Stimulated activated CD8-positive, alpha-beta memory T cell treated with anti-CD3 and anti-CD28 coated beads, Interleukin-2, amount 100 ng/mL, for 48 hours (primary cell): ENCODE data around the gene RTN4RL2.

Experiments
- DNase-seq, 2 donors: peaks; one replicate each; pipeline ENCODE4 v3.0.0-alpha.2; 2020; ENCODE audit warnings: low read depth in 2 of 2

Gene RTN4RL2

GRCh38 chr11:57481315-57481714 is 21.0 kb downstream of the RTN4RL2 start:
- DNase-seq, result no peak

DNA sequence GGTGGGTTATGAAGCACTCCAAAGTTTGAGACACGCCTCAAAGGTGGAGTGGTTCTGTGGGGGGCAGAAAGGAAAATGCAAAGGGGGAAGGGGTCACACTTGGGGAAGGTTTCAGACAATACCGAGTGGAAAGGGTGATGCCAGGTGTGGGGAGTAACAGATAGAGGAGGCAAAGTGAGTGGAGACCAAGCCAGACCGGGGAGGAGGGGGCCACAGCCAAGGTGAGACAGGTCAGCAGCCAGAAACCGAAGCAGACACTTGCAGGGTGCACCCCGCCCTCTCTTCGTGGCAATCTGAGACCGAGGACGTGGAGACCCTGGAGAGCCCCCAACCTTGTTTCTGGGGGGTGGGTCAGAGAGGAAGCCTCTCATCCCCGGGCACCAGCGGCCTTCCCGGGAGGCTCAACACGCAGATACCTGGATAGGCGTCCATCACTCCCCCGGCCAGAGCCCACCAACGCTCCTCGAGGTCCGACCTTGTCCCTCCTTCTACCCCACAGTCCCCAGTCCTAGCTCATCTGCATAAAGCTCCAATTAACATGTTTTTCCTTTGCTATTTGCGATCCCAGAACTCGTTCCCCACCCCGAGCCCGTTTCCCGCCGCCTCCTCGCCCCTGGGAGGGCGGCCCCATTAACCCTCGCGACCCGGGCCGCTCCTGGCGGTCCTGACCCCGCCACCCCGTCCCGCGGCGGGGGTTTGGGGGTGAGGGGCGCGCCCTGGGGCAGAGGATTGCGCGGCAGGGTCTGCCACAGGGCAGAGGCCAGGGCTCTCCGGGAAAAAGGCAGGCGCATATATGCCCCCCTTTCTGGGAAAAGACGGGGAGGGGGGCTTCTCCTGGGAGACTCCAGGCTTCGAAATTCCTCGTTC is 21.8 kb downstream of the RTN4RL2 start:
- no peak for DNase-seq

DNA sequence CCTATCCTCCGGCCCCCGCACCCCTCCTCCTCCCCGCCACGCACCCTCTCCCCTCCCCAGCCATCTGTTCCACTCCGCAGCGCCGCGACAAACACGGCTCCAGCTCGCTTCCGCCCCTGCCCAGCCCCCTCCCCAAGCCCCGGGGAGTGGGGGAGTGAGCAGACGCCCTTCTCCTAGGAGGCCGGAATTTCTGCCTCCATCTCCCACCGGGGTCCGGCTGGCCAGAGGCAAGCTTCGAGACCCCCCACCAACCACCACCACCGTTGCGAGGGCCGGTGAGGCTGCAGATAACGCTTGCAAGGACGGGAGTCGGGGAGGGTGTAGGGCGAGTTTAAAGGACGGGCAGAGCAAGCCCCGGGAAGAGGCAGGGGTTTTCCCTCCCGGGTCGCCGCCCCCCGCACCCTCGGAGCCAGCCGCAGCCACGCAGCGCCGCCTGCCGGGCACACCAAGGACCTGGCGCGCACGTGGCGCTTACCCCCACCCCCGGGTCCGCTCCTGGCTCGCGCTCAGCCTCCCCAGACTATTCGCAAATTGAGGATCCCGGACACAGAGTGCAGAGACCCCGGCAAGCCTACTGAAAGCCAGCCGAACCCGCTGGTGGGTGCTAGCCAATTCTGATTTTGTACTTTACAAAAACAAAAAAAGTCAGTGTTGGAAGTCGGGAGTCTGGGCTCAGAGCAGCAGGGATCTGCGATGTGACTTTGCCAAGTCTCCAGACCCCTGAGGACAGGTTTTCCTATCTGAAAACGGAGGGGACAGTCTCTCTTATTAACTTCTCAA is 22.6 kb downstream of the RTN4RL2 start:
- DNase-seq, result peak; percentile 60 to 64

GRCh38 chr11:57483562-57483918 is 23.2 kb downstream of the RTN4RL2 start:
- no peak for DNase-seq

DNA sequence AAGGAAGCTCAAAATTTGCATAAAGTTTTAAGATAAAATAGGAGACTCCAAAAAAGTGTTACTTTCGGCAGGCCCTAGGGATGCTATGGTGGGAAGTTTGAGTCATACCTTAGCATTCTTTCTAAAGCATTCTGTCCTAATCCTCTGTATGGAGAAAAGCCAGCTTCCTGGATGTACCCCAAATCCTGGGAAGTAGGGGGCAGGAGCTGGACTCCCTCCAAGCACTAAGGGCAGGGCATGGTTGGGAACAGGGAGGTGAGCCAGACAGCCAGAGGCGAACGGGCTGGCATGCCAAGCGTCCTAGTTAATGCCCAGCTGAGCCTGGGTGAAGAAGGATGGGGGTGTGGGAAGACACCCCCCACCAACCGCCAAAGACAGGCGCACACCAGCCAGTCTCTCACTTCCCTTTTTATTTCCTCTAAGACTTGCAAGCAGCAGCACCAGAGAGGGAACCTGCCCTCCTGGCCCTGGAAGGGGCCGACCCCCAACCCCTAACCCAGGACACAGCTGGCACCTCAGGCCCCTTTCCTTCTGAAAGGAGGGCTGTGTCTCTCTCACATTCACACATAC is 23.9 kb downstream of the RTN4RL2 start:
- no peak for DNase-seq

DNA sequence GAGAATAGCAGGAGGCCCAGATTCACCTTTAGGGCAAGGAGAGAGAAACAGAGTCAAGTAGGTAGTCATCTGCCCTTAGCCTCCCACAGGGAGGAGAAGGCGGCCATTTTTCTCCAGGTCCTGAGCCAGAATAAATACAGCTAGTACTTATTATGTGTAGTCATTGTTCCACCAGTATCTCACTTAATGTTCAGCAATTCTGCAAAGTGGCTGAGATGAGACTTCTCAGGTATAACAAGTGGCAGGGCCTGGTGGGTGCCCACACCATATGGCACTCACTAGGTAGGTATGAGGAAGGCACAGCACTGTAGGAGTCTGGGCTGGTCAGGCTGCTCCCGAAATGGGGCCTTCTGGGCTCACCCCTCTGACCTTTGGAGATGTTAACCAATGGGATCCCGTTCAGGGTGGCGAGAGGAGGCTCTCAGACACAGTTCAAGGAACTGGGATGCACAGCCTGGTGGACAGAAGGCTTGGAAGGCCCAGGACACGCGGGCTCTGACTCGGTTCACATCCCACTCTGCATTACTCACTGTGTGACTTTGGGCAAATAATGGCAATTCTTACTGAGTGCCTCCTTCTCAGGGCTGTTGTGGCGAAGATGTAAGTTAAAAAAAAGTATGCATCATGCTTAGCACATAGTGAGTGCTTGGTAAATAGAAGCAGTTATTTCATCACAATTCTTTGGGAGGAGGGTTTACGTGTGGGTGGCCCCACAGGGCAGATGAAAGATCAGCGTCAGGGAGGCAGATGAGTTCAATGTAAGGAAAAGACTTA is 25.1 kb downstream of the RTN4RL2 start:
- no peak for DNase-seq

DNA sequence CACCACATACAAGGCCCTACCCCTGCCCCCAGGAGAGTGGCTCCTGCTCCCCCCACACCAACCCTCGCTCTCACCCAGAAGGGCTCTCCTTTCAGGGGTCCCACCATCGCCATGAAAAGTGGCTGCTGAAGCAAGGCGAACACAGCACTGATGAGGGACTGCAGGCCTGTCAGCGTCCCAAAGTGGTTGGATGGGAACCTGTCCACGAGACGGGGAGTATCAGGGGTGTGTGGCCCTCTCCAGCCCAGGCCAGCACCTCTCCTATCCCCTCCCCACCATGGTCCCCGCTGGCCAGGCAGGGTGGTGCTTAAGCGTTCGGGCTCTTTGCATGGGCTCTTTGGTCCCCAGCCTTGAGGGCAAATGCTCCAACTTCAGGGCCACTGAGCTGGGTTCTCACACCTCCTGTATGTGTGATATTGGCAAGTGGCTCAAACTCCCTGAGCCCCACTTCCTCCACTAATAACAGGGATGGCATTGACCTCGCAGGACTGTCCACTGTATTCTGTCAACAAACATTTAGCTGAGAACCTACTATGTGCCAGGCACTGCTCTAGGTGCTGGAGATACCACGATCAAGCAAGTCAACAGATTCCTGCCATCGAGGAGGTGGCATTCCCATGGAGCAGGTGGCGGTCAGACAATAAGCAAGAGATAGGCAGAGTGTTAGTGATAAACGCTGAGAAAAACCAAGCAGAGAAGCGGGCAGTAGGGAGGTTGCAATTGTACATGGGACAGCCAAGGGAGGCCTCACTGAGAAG is 26.9 kb downstream of the RTN4RL2 start:
- no peak for DNase-seq

DNA sequence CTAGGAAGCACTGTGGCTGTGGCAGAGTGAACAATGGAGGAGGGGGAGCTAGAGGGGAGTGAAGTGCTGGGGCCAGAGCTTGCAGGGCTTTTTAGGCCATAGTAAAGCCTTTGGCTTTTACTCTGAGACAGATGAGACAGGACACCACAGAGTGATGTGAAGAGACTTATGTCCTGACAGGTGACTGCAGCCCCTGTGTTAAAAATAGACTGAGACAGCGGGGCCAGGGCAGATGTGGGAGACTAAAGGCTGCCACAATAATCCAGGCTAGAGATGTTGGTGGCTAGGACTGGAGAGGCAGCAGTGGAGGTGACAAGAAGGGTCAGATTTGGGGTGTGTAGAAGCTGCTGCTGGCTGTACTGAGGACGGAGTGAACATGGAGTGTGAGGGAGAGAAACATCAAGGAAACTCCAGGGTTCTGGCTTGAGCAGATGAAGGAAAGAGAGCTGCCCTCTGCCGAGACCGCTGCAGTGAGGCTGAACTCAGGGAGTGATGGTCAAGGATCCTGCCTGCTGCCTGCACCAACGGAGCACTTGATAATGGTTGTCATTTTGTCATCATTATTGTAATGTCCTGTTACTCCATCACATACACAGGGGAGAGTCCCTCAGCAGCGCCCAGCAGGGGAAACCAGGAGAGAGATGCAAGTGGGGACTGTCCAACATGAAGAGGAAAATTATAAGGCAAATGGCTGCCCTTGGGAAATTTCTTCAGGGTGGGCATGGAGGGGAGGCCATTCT is 27.8 kb downstream of the RTN4RL2 start:
- DNase-seq, result no peak

DNA sequence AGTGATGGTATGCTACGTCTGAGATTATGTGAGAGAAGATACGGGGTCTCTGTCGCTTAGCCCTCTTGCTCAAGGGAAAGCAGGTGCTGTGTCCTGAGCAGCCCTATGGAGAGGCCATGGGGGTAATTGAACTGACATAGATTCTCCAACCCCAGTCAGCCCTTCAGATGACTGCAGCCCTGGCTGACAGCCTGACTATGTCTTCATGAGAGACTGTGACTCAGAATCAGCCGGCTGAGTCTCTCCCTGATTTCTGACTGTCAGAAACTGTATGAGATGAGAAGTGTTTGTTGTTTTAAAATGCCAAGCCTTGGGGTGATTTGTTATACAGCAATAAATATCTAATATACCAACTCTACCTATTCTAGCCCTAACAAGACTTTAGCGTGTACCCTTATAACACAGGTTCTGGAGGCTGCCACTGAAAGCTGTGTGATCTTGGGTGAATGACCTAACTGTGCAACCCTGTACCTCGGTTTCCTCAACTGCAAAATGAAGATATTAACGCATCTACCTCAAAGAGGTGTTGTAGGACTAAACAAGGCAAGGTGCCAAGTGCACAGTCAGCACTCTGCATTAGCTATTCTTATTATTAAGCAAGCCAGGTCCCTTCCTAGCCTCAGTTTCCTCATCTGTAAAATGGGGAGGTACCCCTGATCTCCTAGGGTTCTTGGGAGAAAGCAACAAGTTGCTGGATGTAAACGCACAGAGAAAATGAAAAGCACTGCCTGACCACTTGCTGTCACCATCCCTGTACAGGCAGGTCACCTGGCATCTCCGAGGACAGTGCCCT is 30.3 kb downstream of the RTN4RL2 start:
- no peak for DNase-seq

GRCh38 chr11:57491371-57492061 is 31.2 kb downstream of the RTN4RL2 start:
- DNase-seq, result peak in 1 of 2 donors; percentile 49

GRCh38 chr11:57493507-57494503 is 33.5 kb downstream of the RTN4RL2 start:
- DNase-seq, result peak; percentile 51 to 67

GRCh38 chr11:57496109-57496820 is 35.9 kb downstream of the RTN4RL2 start:
- DNase-seq, result no peak

DNA sequence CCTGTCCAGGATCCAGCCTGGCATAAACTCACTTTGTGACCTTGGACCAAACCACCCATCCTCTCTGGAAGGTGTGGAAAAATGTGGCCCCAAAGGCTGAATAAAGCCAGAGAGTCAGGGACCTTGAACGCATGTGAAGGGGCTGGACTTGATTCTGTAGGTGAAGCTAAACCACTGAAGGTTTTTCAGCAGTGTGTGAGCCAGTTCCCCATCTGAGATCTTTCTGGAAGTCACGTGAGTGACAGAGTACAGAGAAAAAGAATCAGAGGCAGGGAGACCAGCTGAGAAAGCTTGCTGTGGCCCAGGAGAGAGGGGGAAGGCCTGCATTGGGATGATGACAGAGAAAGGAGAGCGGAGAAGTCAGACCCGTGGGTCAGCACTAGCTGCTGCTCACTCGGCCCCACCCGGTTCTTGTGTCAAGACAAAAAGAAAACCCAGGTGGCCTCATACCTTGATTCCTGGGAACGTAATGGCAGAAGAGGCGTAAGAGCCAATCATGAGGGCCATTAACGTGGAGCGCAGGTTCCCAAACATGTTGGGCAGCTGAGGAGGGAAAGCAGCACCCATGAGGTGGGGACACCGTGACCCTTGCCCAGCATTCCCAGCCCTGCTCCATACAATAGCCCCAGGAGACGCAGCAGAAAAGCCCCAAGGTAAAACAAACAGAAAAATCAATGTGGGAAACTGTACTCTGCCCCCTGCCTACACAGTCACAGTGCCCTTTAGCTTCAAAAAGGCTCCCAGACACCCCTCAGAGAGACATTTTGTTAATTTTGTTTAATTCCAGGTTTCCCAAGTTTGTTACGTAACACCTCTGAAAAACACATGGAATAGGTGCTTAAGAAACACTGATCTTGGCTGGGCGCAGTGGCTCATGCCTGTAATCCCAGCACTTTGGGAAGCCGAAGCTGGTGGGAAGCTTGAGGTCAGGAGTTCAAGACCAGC is 37.2 kb downstream of the RTN4RL2 start:
- no peak for DNase-seq

GRCh38 chr11:57498540-57498939 is 38.2 kb downstream of the RTN4RL2 start:
- DNase-seq, result no peak

DNA sequence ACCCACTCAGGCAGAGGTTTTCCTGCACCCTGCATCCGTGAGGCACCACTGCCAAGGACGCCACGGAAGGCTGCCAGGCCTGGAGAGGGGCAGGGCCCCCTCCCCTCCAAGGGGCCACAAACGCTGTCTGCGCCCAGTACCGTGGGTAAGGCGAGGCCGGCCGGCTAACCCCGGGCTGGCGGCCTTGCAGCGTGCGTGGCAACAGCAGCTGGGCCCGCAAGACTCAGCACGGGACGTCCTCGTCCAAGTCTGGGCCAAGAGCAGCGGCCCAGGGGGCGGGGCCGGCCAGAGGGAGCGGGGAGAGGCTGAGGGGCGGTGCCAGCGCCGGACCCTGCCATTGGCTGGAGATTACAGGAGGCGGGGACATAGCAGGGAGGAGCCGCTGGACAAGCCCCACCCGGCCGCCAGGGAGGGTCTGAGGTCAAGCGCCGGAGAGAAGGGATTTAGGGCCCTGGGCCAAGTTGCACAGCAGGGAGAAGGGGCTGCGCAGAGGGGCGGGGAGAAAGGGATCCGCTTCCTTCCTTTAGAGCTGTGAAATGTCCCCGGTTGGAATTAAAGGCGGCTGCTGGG is 39.2 kb downstream of the RTN4RL2 start:
- peak; percentile 44 to 46 for DNase-seq
